HG03025 (cell line): ENCODE measurements around the gene IGLON5.

ENCODE experiments used
- ATAC-seq: cut with Tn5 transposase; IDR thresholded peaks from one replicate; pipeline ENCODE4 v1.9.1; 2021; ENCODE audit warnings: mild to moderate bottlenecking, moderate library complexity; ENCODE audit not compliant: unreplicated experiment, low FRiP score

Gene IGLON5

GRCh38 chr19:51311351-51312257 lies at the start of gene IGLON5:
Gene IGLON5 (plus strand): TSS chr19:51311644. CDS start chr19:51311848, 204 bp downstream.
- no peak for ATAC-seq

- no peak for ATAC-seq
These were observed 47.6 kb upstream of the IGLON5 start for GRCh38 chr19:51263808-51264207.

GRCh38 chr19:51271067-51271466 lies 40.4 kb upstream of the IGLON5 start:
- ATAC-seq, result no peak

GRCh38 chr19:51272183-51272810 lies 39.1 kb upstream of the IGLON5 start:
- ATAC-seq, result no peak

- no peak for ATAC-seq
These were observed 37.2 kb upstream of the IGLON5 start for GRCh38 chr19:51274049-51274770.

- ATAC-seq, result no peak
These were observed 34.3 kb upstream of the IGLON5 start for GRCh38 chr19:51277112-51277511.

GRCh38 chr19:51282335-51282734 lies 29.1 kb upstream of the IGLON5 start:
- ATAC-seq, result no peak

GRCh38 chr19:51285682-51286081 lies 25.8 kb upstream of the IGLON5 start:
- no peak for ATAC-seq

GRCh38 chr19:51289635-51290034 lies 21.8 kb upstream of the IGLON5 start:
- no peak for ATAC-seq

- ATAC-seq, result no peak
These were observed 18.5 kb upstream of the IGLON5 start for GRCh38 chr19:51292971-51293370.

GRCh38 chr19:51293571-51294210 lies 17.8 kb upstream of the IGLON5 start:
- ATAC-seq, result no peak

- no peak for ATAC-seq
These were observed 17.1 kb upstream of the IGLON5 start for GRCh38 chr19:51294211-51294976.

- ATAC-seq, result no peak
These were observed 16.5 kb upstream of the IGLON5 start for GRCh38 chr19:51294977-51295375.

GRCh38 chr19:51295382-51296126 lies 15.9 kb upstream of the IGLON5 start:
- no peak for ATAC-seq

GRCh38 chr19:51296336-51297093 lies 14.9 kb upstream of the IGLON5 start:
- ATAC-seq, result no peak

GRCh38 chr19:51297406-51297805 lies 14.0 kb upstream of the IGLON5 start:
- ATAC-seq, result no peak

GRCh38 chr19:51301266-51301665 lies 10.2 kb upstream of the IGLON5 start:
- ATAC-seq, result no peak

- no peak for ATAC-seq
These were observed 6.0 kb upstream of the IGLON5 start for GRCh38 chr19:51305479-51305878.

- no peak for ATAC-seq
These were observed 5.2 kb downstream of the IGLON5 start for GRCh38 chr19:51316688-51317087.
